Left lung (tissue), 10 donors: ENCODE measurements around the gene FAM50B. TPM values are rescaled to one million over a fixed set of nuclear protein-coding genes. Genes with fewer than 3 reads are reported as not detected.

Experiments used
- ATAC-seq: fragments of 200-7000 bp; cut with Tn5 transposase; one replicate; pipeline ENCODE4 v1.9.1; 2020; ENCODE audit warnings: moderate library complexity
- DNase-seq, 4 donors: peaks; one replicate each; pipeline ENCODE4 v3.0.0-alpha.2; 2013 to 2020
- H3K27ac ChIP-seq, 2 donors: fragments of 200-600 bp; sonication (generic) in 1 of 2; one replicate each; pipeline versions ENCODE4 v1.5.0 to v1.8.0; 2020 to 2021
- H3K27me3 ChIP-seq, 2 donors: fragments of 200-600 bp; sonication (generic) in 1 of 2; one replicate each; pipeline versions ENCODE4 v1.5.0 to v1.8.0; 2020 to 2021
- H3K36me3 ChIP-seq, 2 donors: fragments of 200-600 bp; sonication (generic) in 1 of 2; one replicate each; pipeline versions ENCODE4 v1.5.0 to v1.8.0; 2020 to 2021
- H3K4me1 ChIP-seq, 2 donors: fragments of 200-600 bp; one replicate each; pipeline ENCODE4 v1.8.0; 2021
- H3K4me3 ChIP-seq, 2 donors: fragments of 200-600 bp; sonication (generic) in 1 of 2; one replicate each; pipeline versions ENCODE4 v1.5.0 to v1.8.0; 2020 to 2021; ENCODE audit warnings: mild to moderate bottlenecking in 1 of 2
- H3K9me3 ChIP-seq, 2 donors: fragments of 200-600 bp; sonication (generic) in 1 of 2; one replicate each; pipeline versions ENCODE4 v1.5.0 to v1.8.0; 2020 to 2021
- CTCF ChIP-seq, 2 donors: fragments of 200-600 bp; sonication (generic) in 1 of 2; IDR thresholded peaks; one replicate each; pipeline versions ENCODE4 v1.5.0 to v1.8.0; 2021; ENCODE audit warnings: antibody characterized with exemption in 2 of 2
- intact Hi-C, 2 donors: fragments of 100-400 bp; cut with DNase I; formaldehyde crosslinking; loops; one replicate each; pipeline versions ENCODE4 v1.11.2 to v1.14.2; 2022
- polyA plus RNA-seq, 6 donors: library from polyadenylated mRNA; unstranded; fragments of 120-200 nt; gene quantifications; one replicate each; pipeline ENCODE4 v1.2.1, GENCODE V29; 2013; ENCODE audit not compliant: insufficient read length in 6 of 6
- total RNA-seq, 2 donors: library from RNA; stranded (reverse); fragmentation: NEBNext Ultra II Directional; extraction: Animal tissue kit (Norgen Biotek cat#: 25700); gene quantifications; one replicate each; pipeline ENCODE4 v1.2.1, GENCODE V29; 2021
- donor health status: DM: no; HTN: yes; CAD: no.
- donor health status: DM: no; HTN: no; CAD: no.

FAM50B gene
- total and polyA plus RNA-seq, 8 donors: 8.5 to 20.3 (median 11.0) TPM

- Histone ChIP-seq H3K27ac (peak overlapping the region; percentile 58 to 71), H3K36me3 (no peaks in the 10 kb centered on the region), H3K4me3 (peak overlapping the region in 1 of 2 donors; percentile 46), H3K9me3 (no peaks in the 10 kb centered on the region), H3K27me3 (no peaks in the 10 kb centered on the region), H3K4me1 (peaks cover 0 to 15% of the 10 kb centered on the region in 2 donors)
- DNase-seq: no peak
- intact Hi-C loops: no loop called here
- peak; percentile 1 for ATAC-seq
- TF ChIP-seq CTCF (IDR thresholded peaks at IDR 0.05): no peak
These were observed 793 bp upstream of the FAM50B start for GRCh38 chr6:3848380-3848779.

DNA sequence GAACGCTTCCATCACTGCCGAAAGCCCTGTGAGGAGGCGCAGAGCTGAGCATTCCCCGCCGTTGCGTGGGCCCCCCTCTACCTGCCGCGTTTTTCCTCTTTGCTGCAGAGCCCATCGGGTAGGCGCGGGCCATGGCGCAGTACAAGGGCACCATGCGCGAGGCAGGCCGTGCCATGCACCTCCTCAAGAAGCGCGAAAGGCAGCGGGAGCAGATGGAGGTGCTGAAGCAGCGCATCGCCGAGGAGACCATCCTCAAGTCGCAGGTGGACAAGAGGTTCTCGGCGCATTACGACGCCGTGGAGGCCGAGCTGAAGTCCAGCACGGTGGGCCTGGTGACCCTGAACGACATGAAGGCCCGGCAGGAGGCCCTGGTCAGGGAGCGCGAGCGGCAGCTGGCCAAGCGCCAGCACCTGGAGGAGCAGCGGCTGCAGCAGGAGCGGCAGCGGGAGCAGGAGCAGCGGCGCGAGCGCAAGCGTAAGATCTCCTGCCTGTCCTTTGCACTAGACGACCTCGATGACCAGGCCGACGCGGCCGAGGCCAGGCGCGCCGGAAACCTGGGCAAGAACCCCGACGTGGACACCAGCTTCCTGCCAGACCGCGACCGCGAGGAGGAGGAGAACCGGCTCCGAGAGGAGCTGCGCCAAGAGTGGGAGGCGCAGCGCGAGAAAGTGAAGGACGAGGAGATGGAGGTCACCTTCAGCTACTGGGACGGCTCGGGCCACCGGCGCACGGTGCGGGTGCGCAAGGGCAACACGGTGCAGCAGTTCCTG is 693 bp downstream of the FAM50B start:
- ATAC-seq (peak; percentile 28), DNase-seq (peak in 3 of 4 donors; percentile 9 to 82 (median 46))
- Histone ChIP-seq H3K27me3 (no peaks in the 10 kb centered on the region), H3K27ac (peak overlapping the region; percentile 65 to 71), H3K4me1 (peaks cover 0 to 15% of the 10 kb centered on the region in 2 donors), H3K9me3 (no peaks in the 10 kb centered on the region), H3K36me3 (no peaks in the 10 kb centered on the region), H3K4me3 (peak overlapping the region; percentile 41 to 46)
- intact Hi-C loops: no loop called here
- TF ChIP-seq CTCF (IDR thresholded peaks at IDR 0.05): no peak

DNA sequence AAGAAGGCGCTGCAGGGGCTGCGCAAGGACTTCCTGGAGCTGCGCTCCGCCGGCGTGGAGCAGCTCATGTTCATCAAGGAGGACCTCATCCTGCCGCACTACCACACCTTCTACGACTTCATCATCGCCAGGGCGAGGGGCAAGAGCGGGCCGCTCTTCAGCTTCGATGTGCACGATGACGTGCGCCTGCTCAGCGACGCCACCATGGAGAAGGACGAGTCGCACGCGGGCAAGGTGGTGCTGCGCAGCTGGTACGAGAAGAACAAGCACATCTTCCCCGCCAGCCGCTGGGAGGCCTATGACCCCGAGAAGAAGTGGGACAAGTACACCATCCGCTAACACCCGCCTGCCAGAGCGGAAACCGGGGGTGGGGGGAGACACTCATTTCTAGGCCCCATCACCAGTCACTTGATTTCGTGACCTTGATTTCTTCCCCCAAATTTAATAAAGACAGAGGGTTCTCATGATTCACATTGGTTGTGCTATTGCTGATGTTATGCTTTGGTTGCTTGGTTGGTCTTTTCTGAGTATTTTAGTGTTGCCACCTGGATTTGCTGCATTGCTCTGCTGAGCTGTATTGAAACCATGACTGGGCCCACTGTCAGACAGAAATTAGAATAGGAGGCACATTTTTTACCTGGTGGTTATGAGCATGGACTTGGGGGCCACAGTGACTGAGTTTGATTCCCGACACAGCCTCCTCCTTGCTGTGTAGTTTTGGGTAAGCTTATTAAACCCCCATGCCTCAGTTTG is 1.5 kb downstream of the FAM50B start:
- TF ChIP-seq CTCF (IDR thresholded peaks at IDR 0.05): no peak
- Histone ChIP-seq H3K27ac (no peak overlapping the region), H3K9me3 (no peaks in the 10 kb centered on the region), H3K36me3 (no peaks in the 10 kb centered on the region), H3K4me1 (peaks cover 0 to 15% of the 10 kb centered on the region in 2 donors), H3K4me3 (peak overlapping the region; percentile 41 to 46), H3K27me3 (no peaks in the 10 kb centered on the region)
- intact Hi-C loops: no loop called here
- DNase-seq: peak in 1 of 4 donors; percentile 81
- no peak for ATAC-seq

DNA sequence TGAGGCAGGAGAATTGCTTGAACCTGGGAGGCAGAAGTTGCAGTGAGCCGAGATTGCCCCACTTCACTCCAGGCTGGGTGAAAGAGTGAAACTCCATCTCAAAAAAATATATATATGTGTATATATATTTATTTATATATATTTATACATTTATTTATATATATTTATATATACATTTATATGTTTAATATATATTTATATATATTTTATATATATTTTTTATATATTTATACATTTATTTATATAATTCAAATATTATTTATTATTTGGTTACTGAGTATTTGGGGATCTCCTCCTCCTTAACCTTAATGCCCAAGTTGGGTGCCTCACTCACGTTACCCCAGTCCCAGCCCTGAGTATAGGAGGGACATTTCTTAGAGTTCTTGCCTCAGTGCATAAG is 2.7 kb downstream of the FAM50B start:
- Histone ChIP-seq H3K27me3 (no peaks in the 10 kb centered on the region), H3K27ac (no peak overlapping the region), H3K9me3 (no peaks in the 10 kb centered on the region), H3K4me1 (peaks cover 0 to 15% of the 10 kb centered on the region in 2 donors), H3K4me3 (no peak overlapping the region), H3K36me3 (no peaks in the 10 kb centered on the region)
- ATAC-seq (no peak), DNase-seq (no peak)
- intact Hi-C loops: no loop called here
- no peak for TF ChIP-seq CTCF (IDR thresholded peaks at IDR 0.05)

DNA sequence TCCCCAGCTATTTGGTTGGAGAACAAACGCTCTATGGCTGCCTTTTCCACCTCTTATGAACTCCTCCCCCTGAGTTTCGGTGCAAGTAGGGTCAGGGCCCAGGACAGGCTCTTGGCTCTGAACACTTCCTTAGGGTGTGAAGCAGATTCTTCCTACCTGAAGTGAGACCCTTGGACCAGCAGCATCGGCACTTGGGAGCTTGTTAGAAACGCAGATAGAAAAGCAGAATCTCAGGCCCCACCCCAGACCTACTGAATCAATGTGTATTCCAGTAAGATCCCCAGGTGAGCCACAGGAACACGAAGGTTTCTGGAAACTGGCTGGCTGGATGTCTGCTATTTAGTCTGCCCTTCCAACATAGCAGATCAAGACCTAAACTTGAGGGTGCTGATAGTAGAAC is 3.2 kb downstream of the FAM50B start:
- intact Hi-C loops: no loop called here

More for the DNA sequence above, 3.2 kb downstream of the FAM50B start:
- Histone ChIP-seq H3K36me3 (no peaks in the 10 kb centered on the region), H3K27ac (no peak overlapping the region), H3K4me3 (no peak overlapping the region), H3K27me3 (no peaks in the 10 kb centered on the region), H3K4me1 (peaks cover 0 to 14% of the 10 kb centered on the region in 2 donors), H3K9me3 (no peaks in the 10 kb centered on the region)
- ATAC-seq: no peak
- DNase-seq: no peak
- no peak for TF ChIP-seq CTCF (IDR thresholded peaks at IDR 0.05)
